Liver (tissue), 9 donors: ENCODE data around the gene GRAMD2A. TPM values are rescaled to one million over a fixed set of nuclear protein-coding genes. Genes with fewer than 3 reads are reported as not detected.

Experiments
- DNase-seq: peaks from one replicate; pipeline ENCODE4 v3.0.0-alpha.2; 2017; ENCODE audit warnings: low spot score
- H3K27ac ChIP-seq, 2 donors: one replicate each; pipeline ENCODE4 v1.7.0; 2013; ENCODE audit warnings: inconsistent platforms in 2 of 2, low read length in 2 of 2, control low read depth in 1 of 2, low read depth in 1 of 2, mild to moderate bottlenecking in 1 of 2
- H3K27me3 ChIP-seq, 4 donors: one replicate each; pipeline versions ENCODE4 v1.6.1 to v1.7.0; 2013; ENCODE audit warnings: low read length in 3 of 4, inconsistent platforms in 1 of 4, mild to moderate bottlenecking in 1 of 4, moderate library complexity in 1 of 4; ENCODE audit not compliant: control insufficient read depth in 4 of 4, insufficient read depth in 4 of 4
- H3K36me3 ChIP-seq, 4 donors: one replicate each; pipeline versions ENCODE4 v1.6.1 to v1.7.0; 2013; ENCODE audit warnings: low read length in 3 of 4, mild to moderate bottlenecking in 3 of 4, low read depth in 1 of 4, moderate library complexity in 1 of 4; ENCODE audit not compliant: control insufficient read depth in 4 of 4, insufficient read depth in 3 of 4
- H3K4me1 ChIP-seq, 4 donors: one replicate each; pipeline versions ENCODE4 v1.6.1 to v1.7.0; 2013; ENCODE audit warnings: low read length in 3 of 4, mild to moderate bottlenecking in 3 of 4, moderate library complexity in 1 of 4; ENCODE audit not compliant: control insufficient read depth in 4 of 4, insufficient read depth in 4 of 4
- H3K4me3 ChIP-seq, 3 donors: one replicate each; pipeline versions ENCODE4 v1.6.1 to v1.7.0; 2013; ENCODE audit warnings: low read length in 3 of 3, control low read depth in 1 of 3, low read depth in 1 of 3, mild to moderate bottlenecking in 1 of 3
- H3K9ac ChIP-seq, 2 donors: one replicate each; pipeline ENCODE4 v1.7.0; 2013; ENCODE audit warnings: low read length in 2 of 2, mild to moderate bottlenecking in 2 of 2, moderate library complexity in 2 of 2, control low read depth in 1 of 2, low read depth in 1 of 2
- H3K9me3 ChIP-seq, 4 donors: one replicate each; pipeline versions ENCODE4 v1.6.1 to v1.7.0; 2013; ENCODE audit warnings: low read length in 3 of 4; ENCODE audit not compliant: control insufficient read depth in 4 of 4
- FOXA1 ChIP-seq: IDR thresholded peaks from 2 replicates; pipeline ENCODE4 v1.6.1; 2016; ENCODE audit warnings: antibody characterized with exemption
- FOXA2 ChIP-seq: IDR thresholded peaks from 2 replicates; pipeline ENCODE4 v1.6.1; 2016; ENCODE audit warnings: antibody characterized with exemption
- HNF4A ChIP-seq, 2 donors: conservative IDR thresholded peaks; 2 replicates each; pipeline ENCODE4 v1.6.1; 2016; ENCODE audit warnings: antibody characterized with exemption in 2 of 2, mild to moderate bottlenecking in 2 of 2
- HNF4G ChIP-seq: IDR thresholded peaks from 2 replicates; pipeline ENCODE4 v1.6.1; 2016; ENCODE audit warnings: antibody characterized with exemption
- JUND ChIP-seq, 2 donors: IDR thresholded peaks; 2 replicates each; pipeline ENCODE4 v1.6.1; 2016; ENCODE audit warnings: antibody characterized with exemption in 2 of 2
- NR2F2 ChIP-seq: IDR thresholded peaks from 2 replicates; pipeline ENCODE4 v1.6.1; 2016; ENCODE audit warnings: antibody characterized with exemption
- RAD21 ChIP-seq, 2 donors: IDR thresholded peaks; 2 replicates each; pipeline ENCODE4 v1.6.1; 2016; ENCODE audit warnings: antibody characterized with exemption in 2 of 2, mild to moderate bottlenecking in 2 of 2
- RXRA ChIP-seq, 2 donors: IDR thresholded peaks; 2 replicates each; pipeline ENCODE4 v1.6.1; 2017 to 2018; ENCODE audit warnings: antibody characterized with exemption in 2 of 2, mild to moderate bottlenecking in 1 of 2
- SP1 ChIP-seq: IDR thresholded peaks from 2 replicates; pipeline ENCODE4 v1.6.1; 2018; ENCODE audit warnings: antibody characterized with exemption, mild to moderate bottlenecking
- TAF1 ChIP-seq: conservative IDR thresholded peaks from 2 replicates; pipeline ENCODE4 v1.6.1; 2016; ENCODE audit warnings: antibody characterized with exemption, mild to moderate bottlenecking
- YY1 ChIP-seq: IDR thresholded peaks from 2 replicates; pipeline ENCODE4 v1.6.1; 2016; ENCODE audit warnings: antibody characterized with exemption, mild to moderate bottlenecking
- WGBS: extraction: QIAGEN DNeasy Blood & Tissue Kit; methylation state at CpG from one replicate; pipeline ENCODE4 v1.1.7; 2013; 5-methylcytosine and 5-hydroxymethylcytosine counted together
- polyA plus RNA-seq, 2 donors: library from polyadenylated mRNA; stranded (reverse) in 1 of 2; unstranded in 1 of 2; fragments of 200-250 nt in 1 of 2; fragments of >200 nt in 1 of 2; fragmentation: Nextera tagmentation in 1 of 2; extraction: Ambion mirVana in 1 of 2; gene quantifications; one replicate each; pipeline versions ENCODE4 v1.2.1 to v1.2.3, GENCODE V29; 2013 to 2015
- total RNA-seq, 2 donors: library from RNA; depleted of rRNA; stranded (reverse); fragments of >200 nt; gene quantifications; one replicate each; pipeline ENCODE4 v1.2.3, GENCODE V29; 2014
- TF ChIP-seq, protein P1 (sequence below): fragments of 150-350 bp; IDR thresholded peaks from 2 replicates; pipeline ENCODE4 v1.5.1; 2017; ENCODE audit warnings: improper control_type of control experiment, low read depth, low read length; ENCODE audit not compliant: missing input control
- TF ChIP-seq, protein P2 (sequence below): IDR thresholded peaks from 2 replicates; pipeline ENCODE4 v1.6.1; 2016; ENCODE audit warnings: antibody characterized with exemption
- TF ChIP-seq, protein P3 (sequence below): IDR thresholded peaks from 2 replicates; pipeline ENCODE4 v1.6.1; 2016; ENCODE audit warnings: antibody characterized with exemption
- TF ChIP-seq, protein P4 (sequence below): IDR thresholded peaks from 2 replicates; pipeline ENCODE4 v1.6.1; 2016; ENCODE audit warnings: antibody characterized with exemption, mild to moderate bottlenecking
- TF ChIP-seq, protein P5 (sequence below): IDR thresholded peaks from 2 replicates; pipeline ENCODE4 v1.6.1; 2016; ENCODE audit warnings: antibody characterized with exemption
- donor health status: healthy.
- donor health status: healthy.
- donor health status: healthy.
- donor health status: healthy.
- donor health status: healthy.

Gene GRAMD2A
- total and polyA plus RNA-seq, 4 donors: not detected

DNA sequence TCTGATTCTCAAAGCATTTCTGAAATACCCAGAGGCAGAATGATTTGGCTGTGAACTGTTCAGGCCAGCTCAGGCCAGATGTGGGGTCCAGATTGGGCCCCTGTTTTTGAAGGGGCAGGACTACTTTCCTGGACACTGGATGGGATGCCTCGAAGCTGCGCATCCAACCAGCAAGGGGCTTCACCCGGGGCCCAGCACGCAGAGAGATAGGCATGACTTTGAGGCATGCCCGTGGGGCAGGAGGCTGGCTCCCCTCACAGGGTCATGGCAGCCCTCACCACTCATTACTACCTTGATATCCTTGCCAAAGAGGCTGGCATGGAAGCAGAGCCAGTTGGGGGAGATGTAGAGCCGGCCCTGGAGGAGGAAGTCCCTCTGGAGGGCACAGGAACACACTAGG is 30.1 kb downstream of the GRAMD2A start:
- H3K9me3 ChIP-seq: no peaks in the 10 kb centered on the region
- no peak overlapping the region for H3K9ac ChIP-seq

DNA sequence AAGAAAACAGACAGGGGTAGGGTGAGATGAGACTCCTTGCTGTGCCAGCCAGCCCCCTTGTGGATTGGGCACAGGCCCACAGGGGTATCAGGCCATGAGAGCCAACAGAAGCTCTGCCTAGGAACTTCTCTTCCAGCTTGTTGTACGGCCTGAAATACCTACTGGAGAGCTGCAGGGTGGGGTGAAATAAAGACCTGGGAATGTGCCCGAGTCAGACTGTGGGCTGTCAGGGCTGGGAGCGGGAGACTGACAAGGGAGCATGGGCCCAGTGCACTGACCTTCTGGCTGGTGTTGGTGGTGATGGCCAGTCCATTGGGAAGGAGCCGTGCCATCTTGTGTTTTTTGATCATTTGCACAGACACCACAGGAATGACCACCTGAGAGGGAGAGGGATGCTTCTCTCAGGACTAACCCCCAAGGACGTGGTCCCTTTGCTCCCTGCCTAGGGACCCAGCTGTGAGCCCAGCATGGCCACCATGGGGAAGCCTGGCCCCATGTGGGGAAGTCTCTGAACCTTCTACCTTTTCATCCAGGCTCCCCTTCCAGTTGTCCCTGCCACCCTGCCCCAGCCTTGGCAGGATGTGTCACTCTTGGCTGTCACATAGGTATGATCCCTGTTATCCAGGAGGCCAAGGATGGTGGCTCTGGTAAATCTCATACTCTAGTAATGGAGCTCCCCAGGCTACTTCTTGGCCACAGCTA is 30.7 kb downstream of the GRAMD2A start:
- H3K36me3 ChIP-seq: no peaks in the 10 kb centered on the region
- no peak overlapping the region for H3K4me3 ChIP-seq
- H3K27me3 ChIP-seq: no peaks in the 10 kb centered on the region
- 93% methylated on average over 5 of the region's 5 CpGs for WGBS
- H3K9me3 ChIP-seq: no peaks in the 10 kb centered on the region
- H3K27ac ChIP-seq: no peak overlapping the region
- no peak for DNase-seq
- no peaks in the 10 kb centered on the region for H3K4me1 ChIP-seq
- H3K9ac ChIP-seq: no peak overlapping the region
- TF ChIP-seq, protein P1, sequence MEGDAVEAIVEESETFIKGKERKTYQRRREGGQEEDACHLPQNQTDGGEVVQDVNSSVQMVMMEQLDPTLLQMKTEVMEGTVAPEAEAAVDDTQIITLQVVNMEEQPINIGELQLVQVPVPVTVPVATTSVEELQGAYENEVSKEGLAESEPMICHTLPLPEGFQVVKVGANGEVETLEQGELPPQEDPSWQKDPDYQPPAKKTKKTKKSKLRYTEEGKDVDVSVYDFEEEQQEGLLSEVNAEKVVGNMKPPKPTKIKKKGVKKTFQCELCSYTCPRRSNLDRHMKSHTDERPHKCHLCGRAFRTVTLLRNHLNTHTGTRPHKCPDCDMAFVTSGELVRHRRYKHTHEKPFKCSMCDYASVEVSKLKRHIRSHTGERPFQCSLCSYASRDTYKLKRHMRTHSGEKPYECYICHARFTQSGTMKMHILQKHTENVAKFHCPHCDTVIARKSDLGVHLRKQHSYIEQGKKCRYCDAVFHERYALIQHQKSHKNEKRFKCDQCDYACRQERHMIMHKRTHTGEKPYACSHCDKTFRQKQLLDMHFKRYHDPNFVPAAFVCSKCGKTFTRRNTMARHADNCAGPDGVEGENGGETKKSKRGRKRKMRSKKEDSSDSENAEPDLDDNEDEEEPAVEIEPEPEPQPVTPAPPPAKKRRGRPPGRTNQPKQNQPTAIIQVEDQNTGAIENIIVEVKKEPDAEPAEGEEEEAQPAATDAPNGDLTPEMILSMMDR: no peak
- TF ChIP-seq, protein P2, sequence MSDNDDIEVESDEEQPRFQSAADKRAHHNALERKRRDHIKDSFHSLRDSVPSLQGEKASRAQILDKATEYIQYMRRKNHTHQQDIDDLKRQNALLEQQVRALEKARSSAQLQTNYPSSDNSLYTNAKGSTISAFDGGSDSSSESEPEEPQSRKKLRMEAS: no peak
- TF ChIP-seq YY1: no peak
- TF ChIP-seq, protein P3, sequence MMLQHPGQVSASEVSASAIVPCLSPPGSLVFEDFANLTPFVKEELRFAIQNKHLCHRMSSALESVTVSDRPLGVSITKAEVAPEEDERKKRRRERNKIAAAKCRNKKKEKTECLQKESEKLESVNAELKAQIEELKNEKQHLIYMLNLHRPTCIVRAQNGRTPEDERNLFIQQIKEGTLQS: no peak
- TF ChIP-seq NR2F2: no peak
- TF ChIP-seq RAD21 (IDR thresholded peaks at IDR 0.05): no peak
- no peak for TF ChIP-seq RXRA (IDR thresholded peaks at IDR 0.05)
- TF ChIP-seq, protein P4, sequence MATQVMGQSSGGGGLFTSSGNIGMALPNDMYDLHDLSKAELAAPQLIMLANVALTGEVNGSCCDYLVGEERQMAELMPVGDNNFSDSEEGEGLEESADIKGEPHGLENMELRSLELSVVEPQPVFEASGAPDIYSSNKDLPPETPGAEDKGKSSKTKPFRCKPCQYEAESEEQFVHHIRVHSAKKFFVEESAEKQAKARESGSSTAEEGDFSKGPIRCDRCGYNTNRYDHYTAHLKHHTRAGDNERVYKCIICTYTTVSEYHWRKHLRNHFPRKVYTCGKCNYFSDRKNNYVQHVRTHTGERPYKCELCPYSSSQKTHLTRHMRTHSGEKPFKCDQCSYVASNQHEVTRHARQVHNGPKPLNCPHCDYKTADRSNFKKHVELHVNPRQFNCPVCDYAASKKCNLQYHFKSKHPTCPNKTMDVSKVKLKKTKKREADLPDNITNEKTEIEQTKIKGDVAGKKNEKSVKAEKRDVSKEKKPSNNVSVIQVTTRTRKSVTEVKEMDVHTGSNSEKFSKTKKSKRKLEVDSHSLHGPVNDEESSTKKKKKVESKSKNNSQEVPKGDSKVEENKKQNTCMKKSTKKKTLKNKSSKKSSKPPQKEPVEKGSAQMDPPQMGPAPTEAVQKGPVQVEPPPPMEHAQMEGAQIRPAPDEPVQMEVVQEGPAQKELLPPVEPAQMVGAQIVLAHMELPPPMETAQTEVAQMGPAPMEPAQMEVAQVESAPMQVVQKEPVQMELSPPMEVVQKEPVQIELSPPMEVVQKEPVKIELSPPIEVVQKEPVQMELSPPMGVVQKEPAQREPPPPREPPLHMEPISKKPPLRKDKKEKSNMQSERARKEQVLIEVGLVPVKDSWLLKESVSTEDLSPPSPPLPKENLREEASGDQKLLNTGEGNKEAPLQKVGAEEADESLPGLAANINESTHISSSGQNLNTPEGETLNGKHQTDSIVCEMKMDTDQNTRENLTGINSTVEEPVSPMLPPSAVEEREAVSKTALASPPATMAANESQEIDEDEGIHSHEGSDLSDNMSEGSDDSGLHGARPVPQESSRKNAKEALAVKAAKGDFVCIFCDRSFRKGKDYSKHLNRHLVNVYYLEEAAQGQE: no peak
- TF ChIP-seq TAF1: no peak
- TF ChIP-seq HNF4G: no peak
- no peak for TF ChIP-seq FOXA2

More for the DNA sequence above, 30.1 kb downstream of the GRAMD2A start:
- TF ChIP-seq, protein P2: no peak
- TF ChIP-seq, protein P5, sequence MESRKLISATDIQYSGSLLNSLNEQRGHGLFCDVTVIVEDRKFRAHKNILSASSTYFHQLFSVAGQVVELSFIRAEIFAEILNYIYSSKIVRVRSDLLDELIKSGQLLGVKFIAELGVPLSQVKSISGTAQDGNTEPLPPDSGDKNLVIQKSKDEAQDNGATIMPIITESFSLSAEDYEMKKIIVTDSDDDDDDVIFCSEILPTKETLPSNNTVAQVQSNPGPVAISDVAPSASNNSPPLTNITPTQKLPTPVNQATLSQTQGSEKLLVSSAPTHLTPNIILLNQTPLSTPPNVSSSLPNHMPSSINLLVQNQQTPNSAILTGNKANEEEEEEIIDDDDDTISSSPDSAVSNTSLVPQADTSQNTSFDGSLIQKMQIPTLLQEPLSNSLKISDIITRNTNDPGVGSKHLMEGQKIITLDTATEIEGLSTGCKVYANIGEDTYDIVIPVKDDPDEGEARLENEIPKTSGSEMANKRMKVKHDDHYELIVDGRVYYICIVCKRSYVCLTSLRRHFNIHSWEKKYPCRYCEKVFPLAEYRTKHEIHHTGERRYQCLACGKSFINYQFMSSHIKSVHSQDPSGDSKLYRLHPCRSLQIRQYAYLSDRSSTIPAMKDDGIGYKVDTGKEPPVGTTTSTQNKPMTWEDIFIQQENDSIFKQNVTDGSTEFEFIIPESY: no peak
- no peak for TF ChIP-seq HNF4G
- no peak for TF ChIP-seq RXRA (IDR thresholded peaks at IDR 0.05)
- TF ChIP-seq YY1: no peak
- TF ChIP-seq JUND (IDR thresholded peaks at IDR 0.05): no peak
- no peak for TF ChIP-seq RAD21 (IDR thresholded peaks at IDR 0.05)
- TF ChIP-seq TAF1: no peak
- no peak for TF ChIP-seq NR2F2
- TF ChIP-seq, protein P4: no peak
- TF ChIP-seq HNF4A (conservative IDR thresholded peaks at IDR 0.05): no peak
- TF ChIP-seq, protein P3: no peak
- no peak for TF ChIP-seq FOXA1
- TF ChIP-seq SP1: no peak
- Histone ChIP-seq H3K27me3 (no peaks in the 10 kb centered on the region), H3K27ac (no peak overlapping the region), H3K4me3 (no peak overlapping the region), H3K4me1 (no peaks in the 10 kb centered on the region), H3K36me3 (no peaks in the 10 kb centered on the region)
- WGBS: 90% methylated on average over 6 of the region's 6 CpGs
- no peak for DNase-seq
